H1 (cell line): ENCODE results near the gene SMIM28. TPM values are rescaled to one million over a fixed set of nuclear protein-coding genes. Genes with fewer than 3 reads are reported as not detected.

Source experiments
- BCL11A ChIP-seq, 2 experiments: IDR thresholded peaks; one replicate each; pipeline ENCODE4 v1.6.1; 2011; ENCODE audit warnings: low read depth in 2 of 2, low read length in 2 of 2, mild to moderate bottlenecking in 2 of 2
- CTCF ChIP-seq, 3 experiments: IDR thresholded peaks; 1 replicate in 2 of 3; 2 replicates in 1 of 3; pipeline versions ENCODE4 v1.5.1 to v1.6.1; 2011; ENCODE audit warnings: low read length in 3 of 3, mild to moderate bottlenecking in 3 of 3, inconsistent platforms in 2 of 3, low read depth in 1 of 3, moderate library complexity in 1 of 3; ENCODE audit not compliant: insufficient read depth in 1 of 3; ENCODE audit errors: control extremely low read depth in 1 of 3
- polyA plus RNA-seq, 7 experiments: library from polyadenylated mRNA; depleted of rRNA in 3 of 7; stranded (reverse) in 5 of 7; unstranded in 2 of 7; fragments of >200 nt in 5 of 7; fragments of 200-250 nt in 2 of 7; gene quantifications; 1 replicate in 5 of 7; 2 replicates in 1 of 7; 4 replicates in 1 of 7; pipeline versions ENCODE4 v1.2.1 to v1.2.3, GENCODE V29; 2011 to 2013; ENCODE audit warnings: missing spikeins in 2 of 7, mixed read lengths in 2 of 7
- total RNA-seq: library from RNA; stranded (reverse); fragmentation: NEBNext Ultra II Directional; extraction: Animal tissue kit (Norgen Biotek cat#: 25700); gene quantifications from 2 replicates; pipeline ENCODE4 v1.2.1, GENCODE V29; 2021

Gene SMIM28
- total and polyA plus RNA-seq, 2 of the 8 experiments (the other 6 are each of a cell fraction or from before 2014, with no cell fraction given): not detected

- no peak for TF ChIP-seq CTCF (IDR thresholded peaks at IDR 0.05; ENCODE audit: control extremely low read depth in 1 of 3, insufficient read depth in 1 of 3, low read depth in 1 of 3, low read length in 3 of 3)
- TF ChIP-seq BCL11A (IDR thresholded peaks at IDR 0.05; ENCODE audit: low read depth in 2 of 2, low read length in 2 of 2): no peak
These were observed 25.1 kb downstream of the SMIM28 start (continued) for GRCh38 chr6:138402838-138403187.
